Measurements from ENCODE around the gene SDK2. TPM values are rescaled to one million over a fixed set of nuclear protein-coding genes. Genes with fewer than 3 reads are reported as not detected.

Gene SDK2
- total RNA-seq = 17.2 TPM

DNA sequence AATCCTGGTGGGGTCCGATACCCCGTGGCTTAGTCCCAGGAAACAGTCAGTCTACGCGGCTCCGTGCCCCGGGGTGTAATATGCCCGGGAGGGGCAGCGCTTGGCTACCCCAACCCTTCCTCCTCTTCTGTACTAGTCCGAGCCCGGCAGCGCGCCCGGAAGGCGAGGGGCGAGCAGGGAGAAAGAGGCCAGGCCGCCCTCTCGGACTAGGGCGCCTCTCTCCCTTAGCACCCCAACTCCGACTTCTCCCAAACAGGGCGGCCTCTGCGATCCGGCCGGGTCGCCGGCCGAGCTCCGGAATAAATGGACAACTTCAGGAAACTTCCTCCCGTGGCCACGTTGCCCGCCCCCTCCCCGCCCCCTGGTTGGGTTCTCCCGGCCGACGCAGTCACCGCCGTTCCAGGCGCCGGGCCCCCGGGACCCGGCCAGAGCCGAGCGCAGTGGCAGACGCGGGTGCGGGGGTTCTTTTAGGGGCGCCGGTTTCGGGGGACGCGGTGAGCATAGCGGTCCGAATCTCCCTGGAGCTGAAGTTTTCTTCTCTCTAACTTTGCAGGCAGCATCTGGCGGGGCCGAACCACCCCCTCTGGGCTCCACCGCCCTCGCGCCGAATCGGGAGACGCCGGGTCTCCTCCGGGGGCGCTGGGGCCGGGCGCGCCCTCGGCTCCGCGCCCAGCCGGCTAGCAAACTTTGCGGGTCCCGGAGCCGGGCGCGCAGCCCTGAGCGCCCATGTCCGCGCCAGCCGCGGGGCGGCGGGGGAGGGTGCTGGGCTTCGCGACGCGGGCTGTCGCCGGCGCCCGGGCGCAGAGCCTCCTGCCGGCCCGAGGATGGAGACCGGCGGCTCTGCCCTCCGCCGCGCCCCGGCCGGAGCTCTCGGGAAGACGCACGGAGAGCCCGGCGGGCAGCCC, at the start of gene SDK2:
SDK2 (minus strand) TSS at position 301 of the 905 bp plus-strand sequence. CDS start 357 bp downstream, outside the sequence.
- DNase-seq (ENCODE audit: low read depth in 2 of 3, low spot score in 2 of 3) = no peak

DNA sequence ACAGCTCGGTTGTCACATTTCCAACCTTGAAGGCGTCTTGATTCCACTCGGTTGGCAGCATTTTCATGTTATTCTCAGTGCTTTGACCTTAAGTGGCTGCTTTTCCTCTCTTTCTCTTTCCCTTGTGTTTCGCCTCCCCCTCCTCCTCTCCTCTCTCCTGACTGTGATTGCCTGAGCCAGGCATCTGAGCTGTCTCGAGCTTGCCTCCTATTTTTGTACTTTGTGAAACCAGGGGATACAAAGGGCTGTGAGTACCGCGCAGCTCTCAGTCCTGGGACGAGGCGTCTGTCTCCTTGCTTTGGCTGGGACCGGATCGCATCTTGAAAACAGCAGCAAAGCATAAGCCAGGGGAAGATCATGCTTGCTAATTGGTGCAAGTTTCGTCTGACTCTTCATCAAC, 48.8 kb upstream of the SDK2 start:
- no peak for DNase-seq (ENCODE audit: low read depth in 2 of 3, low spot score in 2 of 3)

- DNase-seq (ENCODE audit: low read depth in 2 of 3, low spot score in 2 of 3) = no peak
Measured at GRCh38 chr17:73691321-73691766, 47.1 kb upstream of the SDK2 start.

DNA sequence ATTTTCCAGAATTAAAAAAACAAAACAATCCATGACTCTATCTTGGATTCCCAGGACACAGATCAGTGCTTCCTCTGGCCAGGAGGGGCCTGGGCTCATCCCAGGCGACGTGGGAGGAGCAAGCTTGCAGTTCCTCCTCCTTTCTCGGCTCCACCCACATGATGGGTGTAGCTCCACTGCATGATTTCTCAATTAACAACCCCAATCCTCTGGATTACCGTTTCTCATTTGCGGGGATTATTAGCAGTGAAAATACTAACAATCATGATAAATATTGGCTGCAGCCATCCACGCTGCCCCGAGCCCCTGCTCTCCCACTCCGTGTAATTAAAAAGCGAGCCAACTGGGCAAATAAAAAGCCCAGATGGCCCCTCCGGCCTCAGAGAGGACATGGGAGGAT, 46.4 kb upstream of the SDK2 start:
- no peak for DNase-seq (ENCODE audit: low read depth in 2 of 3, low spot score in 2 of 3)

DNA sequence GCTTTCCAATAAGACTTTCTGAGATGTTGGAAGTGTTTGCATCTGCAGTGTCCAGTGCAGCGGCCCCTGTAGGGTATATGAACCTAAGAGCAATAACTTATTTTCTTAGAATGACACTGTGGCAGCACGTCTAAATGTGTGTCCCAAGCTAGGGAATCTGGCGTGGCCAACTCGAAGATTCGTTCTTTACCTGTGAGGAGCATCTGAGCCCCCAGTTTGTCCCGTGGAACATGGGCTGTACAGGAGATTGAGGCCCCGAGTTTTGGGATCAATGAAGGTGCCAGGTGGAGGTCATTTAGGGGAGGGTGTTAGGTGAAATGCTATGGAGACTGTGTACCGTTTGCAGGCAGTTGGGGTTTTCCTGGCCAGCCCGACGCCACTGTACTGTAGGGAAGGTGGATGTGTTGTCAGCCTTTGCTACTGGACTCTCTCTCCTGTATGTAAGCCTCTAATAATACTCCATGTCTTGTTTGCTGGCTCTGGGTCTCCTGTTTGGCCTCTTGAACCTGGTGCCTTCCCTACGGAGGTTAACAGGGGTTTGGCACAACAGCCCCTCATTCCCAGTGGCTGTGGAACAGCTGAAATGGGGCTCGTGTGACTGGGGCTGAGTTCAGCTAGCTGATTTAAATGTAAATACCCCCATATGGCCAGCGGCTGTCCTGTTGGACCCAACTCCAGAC, 45.5 kb upstream of the SDK2 start:
- DNase-seq (ENCODE audit: low read depth in 2 of 3, low spot score in 2 of 3) = no peak

DNA sequence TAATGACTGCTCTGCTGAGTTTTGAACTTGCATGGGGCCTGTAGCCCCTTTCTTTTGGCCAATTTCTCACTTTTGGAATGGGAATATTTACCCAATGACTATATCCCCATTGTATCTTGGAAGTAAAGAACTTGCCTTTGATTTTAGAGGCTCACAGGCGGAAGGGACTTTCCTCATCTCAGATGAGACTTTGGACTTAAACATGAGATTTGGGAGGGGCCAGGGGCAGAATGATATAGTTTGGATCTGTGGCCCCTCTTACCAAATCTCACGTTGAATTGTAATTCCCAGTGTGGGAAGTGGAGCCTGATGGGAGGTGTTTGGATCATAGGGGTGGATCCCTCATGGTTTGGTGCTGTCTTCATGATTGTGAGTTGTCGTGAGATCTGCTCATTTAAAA, 42.7 kb upstream of the SDK2 start:
- DNase-seq (ENCODE audit: low read depth in 2 of 3, low spot score in 2 of 3) = no peak

DNA sequence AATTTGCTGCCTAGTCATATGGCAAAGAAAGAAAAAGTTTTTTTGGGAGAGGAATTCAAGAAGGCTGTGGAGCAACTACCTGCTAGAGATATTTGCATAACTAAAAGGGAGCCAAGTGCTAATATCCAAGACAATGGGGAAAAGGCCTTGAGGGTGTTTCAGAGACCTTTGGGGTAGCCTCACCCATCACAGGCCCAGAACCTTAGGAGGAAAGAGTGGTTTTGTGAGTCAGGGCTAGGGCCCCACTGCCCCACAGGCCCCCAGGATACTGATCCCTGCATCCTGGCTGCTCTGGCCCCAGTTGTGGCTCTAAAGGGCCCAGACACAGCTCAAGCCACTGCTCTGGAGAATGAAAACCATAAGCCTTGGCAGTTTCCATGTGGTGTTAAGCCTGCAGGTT, 41.9 kb upstream of the SDK2 start:
- DNase-seq (ENCODE audit: low read depth in 2 of 3, low spot score in 2 of 3) = no peak

GRCh38 chr17:73684183-73684582, 39.9 kb upstream of the SDK2 start:
- no peak for DNase-seq (ENCODE audit: low read depth in 2 of 3, low spot score in 2 of 3)

DNA sequence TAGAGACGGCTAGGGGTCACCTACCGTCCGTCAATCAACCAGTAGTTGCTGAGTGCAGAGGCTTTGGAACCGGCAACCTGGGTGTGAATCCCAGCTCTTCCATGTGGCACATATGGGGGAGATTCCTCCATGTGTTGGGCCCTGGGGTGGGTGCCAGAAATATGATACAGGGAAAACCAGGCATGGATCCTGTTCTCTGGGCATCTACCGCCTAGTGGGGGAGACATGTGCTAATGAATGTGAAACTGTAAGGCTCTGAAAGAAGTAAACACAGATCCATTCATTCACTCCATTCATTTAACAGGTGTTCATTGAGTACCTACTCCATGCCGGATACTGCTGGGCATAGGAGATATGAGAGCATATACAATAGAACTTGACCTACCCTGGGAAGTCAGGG, 39.5 kb upstream of the SDK2 start:
- no peak for DNase-seq (ENCODE audit: low read depth in 2 of 3, low spot score in 2 of 3)

DNA sequence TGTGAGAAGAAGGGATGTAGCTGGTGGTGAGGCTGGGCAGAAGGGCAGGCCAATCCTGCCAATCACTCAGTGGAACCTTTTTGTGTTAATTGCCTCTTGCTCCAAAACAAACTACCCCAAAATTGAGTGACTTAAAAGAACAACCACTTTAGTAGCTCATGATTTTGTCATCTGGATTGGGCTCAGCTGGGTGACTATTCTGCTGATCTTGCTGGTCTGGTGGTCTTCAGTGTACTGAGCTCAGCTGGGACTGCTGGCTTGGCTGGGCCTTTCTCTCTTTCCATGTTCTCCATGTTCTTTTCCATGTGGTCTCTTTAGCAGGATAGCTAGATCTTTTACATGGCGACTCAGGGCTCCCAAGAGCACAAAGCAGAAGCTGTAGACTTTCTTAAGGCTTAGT, 37.7 kb upstream of the SDK2 start:
- no peak for DNase-seq (ENCODE audit: low read depth in 2 of 3, low spot score in 2 of 3)

DNA sequence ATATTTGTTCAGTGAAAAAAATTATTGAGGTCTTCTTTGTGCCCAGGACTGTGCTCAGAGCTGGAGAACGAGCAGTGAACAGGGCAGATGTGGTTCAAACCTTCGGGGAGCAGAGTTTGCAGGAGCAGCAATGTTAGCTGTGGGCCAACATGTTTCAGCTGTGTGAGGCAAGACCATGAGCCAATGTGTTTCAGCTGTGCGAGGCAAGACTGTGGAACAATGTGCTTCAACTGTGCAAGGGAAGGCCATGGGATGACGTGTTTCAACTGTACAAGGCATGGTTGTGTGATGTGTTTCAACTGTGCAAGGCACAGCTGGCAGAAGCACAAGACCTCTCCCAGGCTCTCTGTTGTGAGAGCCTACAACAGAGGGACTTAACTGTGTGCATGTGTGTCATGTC, 35.2 kb upstream of the SDK2 start:
- no peak for DNase-seq (ENCODE audit: low read depth in 2 of 3, low spot score in 2 of 3)

GRCh38 chr17:73678999-73679398, 34.8 kb upstream of the SDK2 start:
- no peak for DNase-seq (ENCODE audit: low read depth in 2 of 3, low spot score in 2 of 3)

GRCh38 chr17:73669771-73670170, 25.5 kb upstream of the SDK2 start:
- no peak for DNase-seq (ENCODE audit: low read depth in 2 of 3, low spot score in 2 of 3)

GRCh38 chr17:73667181-73667959, 23.1 kb upstream of the SDK2 start:
- peak in 2 of 3 donors; percentile 39 to 62 for DNase-seq (ENCODE audit: low read depth in 2 of 3, low spot score in 2 of 3)

DNA sequence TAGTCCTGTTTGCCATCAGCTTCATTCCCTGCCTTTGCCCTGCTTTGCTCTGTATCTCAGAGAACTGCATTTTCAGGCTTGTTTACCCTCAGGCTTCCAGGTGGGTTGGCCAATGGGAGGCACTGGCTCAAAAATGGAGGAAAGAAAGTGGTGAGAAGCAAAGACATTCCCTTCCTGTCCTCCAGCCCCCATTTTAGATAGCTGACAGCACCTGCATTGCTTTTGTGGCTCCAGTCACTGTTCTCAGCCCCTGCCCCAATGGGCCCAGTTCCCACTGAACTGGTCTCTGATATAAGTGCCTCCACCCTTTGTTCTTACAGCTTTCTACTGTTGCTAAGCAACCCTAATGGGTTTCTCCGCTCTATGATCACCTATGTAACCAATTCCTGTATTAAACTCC, 19.4 kb upstream of the SDK2 start:
- DNase-seq (ENCODE audit: low read depth in 2 of 3, low spot score in 2 of 3) = no peak

DNA sequence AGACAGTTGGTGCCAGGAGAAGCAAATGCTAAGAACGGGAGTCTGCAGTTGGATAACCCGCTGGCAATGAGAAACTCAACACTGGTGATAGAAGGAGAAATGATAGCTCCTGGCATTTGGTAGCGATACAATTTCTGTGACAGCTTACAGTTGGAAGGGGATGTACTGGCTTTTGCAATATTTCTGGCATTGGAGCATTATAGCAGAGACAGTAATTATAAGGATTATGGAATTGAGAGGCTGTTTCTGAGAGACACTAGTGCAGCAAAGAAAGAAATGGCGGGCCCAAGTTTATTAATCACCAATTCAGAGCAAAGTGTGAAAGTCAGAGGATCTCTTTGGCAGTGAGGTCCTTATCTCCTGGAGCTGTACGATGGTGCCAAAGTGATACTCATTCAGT, 16.1 kb upstream of the SDK2 start:
- DNase-seq (ENCODE audit: low read depth in 2 of 3, low spot score in 2 of 3) = no peak

- no peak for DNase-seq (ENCODE audit: low read depth in 2 of 3, low spot score in 2 of 3)
Measured at GRCh38 chr17:73658821-73659515, 14.7 kb upstream of the SDK2 start.

GRCh38 chr17:73657473-73658116, 13.3 kb upstream of the SDK2 start:
- peak in 2 of 3 donors; percentile 41 to 43 for DNase-seq (ENCODE audit: low read depth in 2 of 3, low spot score in 2 of 3)

- DNase-seq (ENCODE audit: low read depth in 2 of 3, low spot score in 2 of 3) = no peak
Measured at GRCh38 chr17:73654241-73654640, 10.0 kb upstream of the SDK2 start.

DNA sequence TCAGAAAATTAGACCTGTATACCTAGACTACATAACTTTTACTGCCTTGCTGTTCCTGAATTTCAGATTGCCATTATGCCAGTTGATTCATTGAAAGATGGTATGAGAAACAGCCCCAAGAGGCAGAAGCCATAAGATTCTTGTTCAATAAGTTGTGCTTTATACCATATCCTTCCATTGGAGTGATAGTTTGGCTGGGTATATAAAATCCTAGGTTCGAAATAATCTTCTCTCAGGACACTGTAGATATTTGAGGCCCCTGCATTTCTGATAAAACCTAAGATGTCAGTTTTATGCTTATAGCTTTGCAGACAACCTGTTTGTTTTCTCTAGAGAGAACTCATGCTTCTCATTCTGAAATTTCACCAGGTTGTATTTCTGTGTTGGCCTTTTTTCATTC, 9.6 kb upstream of the SDK2 start:
- DNase-seq (ENCODE audit: low read depth in 2 of 3, low spot score in 2 of 3) = no peak
